Progenitor cell of endocrine pancreas (in vitro differentiated cells): ENCODE measurements around the gene LRFN2. TPM values are rescaled to one million over a fixed set of nuclear protein-coding genes. Genes with fewer than 3 reads are reported as not detected.

ENCODE experiments used
- DNase-seq: peaks from one replicate; pipeline ENCODE4 v3.0.0; 2021; ENCODE audit warnings: low spot score; ENCODE audit not compliant: unreplicated experiment
- H3K27ac Mint-ChIP-seq: 2 replicates; pipeline ENCODE4 v1.8.0; 2021; ENCODE audit warnings: mild to moderate bottlenecking, moderate library complexity, mixed read lengths
- H3K27me3 Mint-ChIP-seq: 2 replicates; pipeline ENCODE4 v1.8.0; 2021; ENCODE audit warnings: mixed read lengths
- H3K36me3 Mint-ChIP-seq: 2 replicates; pipeline ENCODE4 v1.8.0; 2022; ENCODE audit warnings: mixed read lengths; ENCODE audit not compliant: insufficient read depth
- H3K4me1 Mint-ChIP-seq: 2 replicates; pipeline ENCODE4 v1.8.0; 2021; ENCODE audit warnings: low read depth, mixed read lengths
- H3K4me3 Mint-ChIP-seq: 2 replicates; pipeline ENCODE4 v1.8.0; 2021; ENCODE audit warnings: low read depth, mild to moderate bottlenecking, moderate library complexity, mixed read lengths
- H3K9me3 Mint-ChIP-seq: 2 replicates; pipeline ENCODE4 v1.8.0; 2021; ENCODE audit warnings: low read depth, mixed read lengths
- total RNA-seq: library from RNA; stranded (reverse); gene quantifications from 2 replicates; pipeline ENCODE4 v1.2.1, GENCODE V29; 2021
- TF ChIP-seq, protein P1 (sequence below): fragments of 200-600 bp; sonication (generic); IDR thresholded peaks from one replicate; pipeline ENCODE4 v1.5.0; 2021; ENCODE audit warnings: antibody characterized with exemption, mild to moderate bottlenecking; ENCODE audit not compliant: unreplicated experiment

Gene LRFN2
- total RNA-seq, 1 donor from 2014 or later = 0.14 TPM

DNA sequence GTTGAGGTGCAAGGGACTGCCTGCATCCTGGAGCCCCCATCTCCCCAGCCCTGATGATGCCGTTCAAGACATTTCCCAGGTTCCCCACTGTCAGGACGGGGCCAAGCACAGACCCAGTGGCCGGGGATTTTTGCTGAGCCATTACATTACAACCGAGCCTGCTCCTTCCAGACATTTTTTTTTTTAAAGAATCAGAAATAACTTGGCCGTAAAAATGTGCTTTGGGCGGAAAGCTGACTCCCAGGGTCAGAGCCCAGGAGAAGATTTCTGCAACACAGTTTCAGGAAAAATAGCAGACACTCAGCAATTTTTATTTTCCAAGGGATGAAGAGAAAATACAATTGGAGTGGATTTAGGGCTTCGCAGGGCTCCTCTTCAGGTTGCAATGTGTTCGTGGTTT is 87.9 kb downstream of the LRFN2 start:
- Mint-ChIP-seq H3K4me1 (no peaks in the 10 kb centered on the region), H3K27me3 (peaks cover 23% of the 10 kb centered on the region), H3K4me3 (no peak overlapping the region), H3K36me3 (no peaks in the 10 kb centered on the region), H3K27ac (no peak overlapping the region), H3K9me3 (no peaks in the 10 kb centered on the region)
- TF ChIP-seq, protein P1, sequence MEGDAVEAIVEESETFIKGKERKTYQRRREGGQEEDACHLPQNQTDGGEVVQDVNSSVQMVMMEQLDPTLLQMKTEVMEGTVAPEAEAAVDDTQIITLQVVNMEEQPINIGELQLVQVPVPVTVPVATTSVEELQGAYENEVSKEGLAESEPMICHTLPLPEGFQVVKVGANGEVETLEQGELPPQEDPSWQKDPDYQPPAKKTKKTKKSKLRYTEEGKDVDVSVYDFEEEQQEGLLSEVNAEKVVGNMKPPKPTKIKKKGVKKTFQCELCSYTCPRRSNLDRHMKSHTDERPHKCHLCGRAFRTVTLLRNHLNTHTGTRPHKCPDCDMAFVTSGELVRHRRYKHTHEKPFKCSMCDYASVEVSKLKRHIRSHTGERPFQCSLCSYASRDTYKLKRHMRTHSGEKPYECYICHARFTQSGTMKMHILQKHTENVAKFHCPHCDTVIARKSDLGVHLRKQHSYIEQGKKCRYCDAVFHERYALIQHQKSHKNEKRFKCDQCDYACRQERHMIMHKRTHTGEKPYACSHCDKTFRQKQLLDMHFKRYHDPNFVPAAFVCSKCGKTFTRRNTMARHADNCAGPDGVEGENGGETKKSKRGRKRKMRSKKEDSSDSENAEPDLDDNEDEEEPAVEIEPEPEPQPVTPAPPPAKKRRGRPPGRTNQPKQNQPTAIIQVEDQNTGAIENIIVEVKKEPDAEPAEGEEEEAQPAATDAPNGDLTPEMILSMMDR = no peak
- no peak for DNase-seq

DNA sequence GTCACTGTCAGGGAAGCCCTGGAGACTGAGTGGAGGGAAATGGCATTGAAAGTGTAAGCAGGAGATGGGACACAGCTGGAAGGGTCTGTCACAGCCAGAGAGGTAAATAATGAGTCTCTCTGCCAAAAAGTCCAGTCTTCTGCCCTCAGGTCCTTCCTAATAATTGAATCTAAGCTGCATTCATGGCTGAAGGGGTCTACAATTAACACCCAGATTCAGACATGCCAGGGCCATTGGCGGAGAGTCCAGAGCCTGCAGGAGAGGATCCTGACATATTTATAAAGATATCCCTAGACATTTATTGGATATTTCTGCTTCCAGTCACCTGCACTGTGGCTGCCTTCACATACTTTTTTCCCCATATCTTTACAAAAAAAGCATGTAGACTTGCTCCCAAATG is 89.0 kb downstream of the LRFN2 start:
- no peaks in the 10 kb centered on the region for H3K4me1 Mint-ChIP-seq
- no peaks in the 10 kb centered on the region for H3K36me3 Mint-ChIP-seq
- no peak for DNase-seq
- TF ChIP-seq, protein P1 = no peak
- H3K27me3 Mint-ChIP-seq = peaks cover 17% of the 10 kb centered on the region
- no peak overlapping the region for H3K4me3 Mint-ChIP-seq
- no peak overlapping the region for H3K27ac Mint-ChIP-seq
- H3K9me3 Mint-ChIP-seq = no peaks in the 10 kb centered on the region

DNA sequence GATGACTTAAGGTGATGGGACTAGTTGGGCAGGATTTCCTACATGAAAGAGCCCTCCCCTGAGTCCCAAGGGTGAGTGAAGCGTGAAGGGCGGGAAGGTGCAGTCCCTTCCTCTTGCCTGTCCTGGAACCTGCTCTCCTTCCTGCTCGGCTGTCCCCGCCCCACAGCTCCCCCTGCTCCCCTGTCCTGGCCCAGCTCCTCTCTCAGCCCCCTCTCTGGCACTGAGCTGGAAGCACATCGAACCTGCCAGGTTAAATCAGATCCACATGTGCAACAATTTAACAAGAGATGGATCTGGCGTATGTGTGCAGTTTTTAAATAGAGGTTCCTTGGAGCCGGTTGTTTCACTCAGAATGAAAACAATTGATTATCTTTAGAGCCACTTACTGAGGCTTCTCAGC is 95.0 kb downstream of the LRFN2 start:
- Mint-ChIP-seq H3K27me3 (peaks cover 32% of the 10 kb centered on the region), H3K4me3 (no peak overlapping the region), H3K27ac (no peak overlapping the region), H3K4me1 (no peaks in the 10 kb centered on the region), H3K9me3 (no peaks in the 10 kb centered on the region), H3K36me3 (no peaks in the 10 kb centered on the region)
- no peak for DNase-seq
- TF ChIP-seq, protein P1 = no peak

DNA sequence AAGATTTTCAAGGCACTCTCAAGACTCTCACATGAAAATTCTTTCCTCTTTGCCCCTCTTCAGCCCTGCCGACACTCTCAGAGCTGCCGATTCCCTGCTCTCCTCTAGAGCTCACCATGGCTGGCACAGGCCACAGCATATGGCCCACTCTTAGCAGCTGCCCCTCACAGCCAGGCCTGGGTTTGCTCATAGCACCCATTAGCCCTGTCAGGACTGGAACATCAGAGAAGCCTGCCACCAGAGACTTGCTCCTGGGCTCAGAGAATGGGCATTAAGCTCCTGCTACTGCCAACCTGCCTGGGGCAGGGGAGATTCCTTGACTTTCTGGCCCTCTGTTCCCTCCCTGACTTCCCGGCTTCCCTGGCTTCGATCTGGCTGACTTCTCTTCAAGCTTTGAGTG is 96.7 kb downstream of the LRFN2 start:
- Mint-ChIP-seq H3K27ac (no peak overlapping the region), H3K4me1 (peaks cover 2% of the 10 kb centered on the region), H3K36me3 (no peaks in the 10 kb centered on the region), H3K4me3 (no peak overlapping the region), H3K9me3 (no peaks in the 10 kb centered on the region), H3K27me3 (peaks cover 45% of the 10 kb centered on the region)
- DNase-seq = no peak
- TF ChIP-seq, protein P1 = no peak

DNA sequence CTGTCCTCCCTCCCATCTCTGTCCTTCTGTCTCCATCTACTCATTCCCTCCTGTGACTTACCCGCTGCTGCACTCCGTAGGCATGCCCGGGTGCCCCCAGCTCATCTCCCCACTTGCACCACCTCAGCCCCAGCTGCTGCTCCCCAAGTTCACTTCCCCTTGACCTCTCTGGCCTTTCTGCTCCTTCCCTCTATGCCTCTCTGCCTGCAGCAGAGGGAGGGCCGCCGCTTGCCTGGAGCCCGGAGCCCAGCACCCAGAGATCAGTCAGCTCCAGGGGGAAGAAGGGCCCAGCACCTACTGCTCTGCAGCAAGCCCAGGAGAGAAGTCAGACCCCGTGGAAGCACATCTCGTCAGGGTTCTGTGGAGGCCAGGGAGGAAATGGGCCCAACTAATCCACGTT is 97.4 kb downstream of the LRFN2 start:
- Mint-ChIP-seq H3K27ac (no peak overlapping the region), H3K27me3 (peaks cover 45% of the 10 kb centered on the region), H3K36me3 (no peaks in the 10 kb centered on the region), H3K9me3 (no peaks in the 10 kb centered on the region), H3K4me1 (peaks cover 9% of the 10 kb centered on the region), H3K4me3 (no peak overlapping the region)
- TF ChIP-seq, protein P1 = no peak
- DNase-seq = no peak

DNA sequence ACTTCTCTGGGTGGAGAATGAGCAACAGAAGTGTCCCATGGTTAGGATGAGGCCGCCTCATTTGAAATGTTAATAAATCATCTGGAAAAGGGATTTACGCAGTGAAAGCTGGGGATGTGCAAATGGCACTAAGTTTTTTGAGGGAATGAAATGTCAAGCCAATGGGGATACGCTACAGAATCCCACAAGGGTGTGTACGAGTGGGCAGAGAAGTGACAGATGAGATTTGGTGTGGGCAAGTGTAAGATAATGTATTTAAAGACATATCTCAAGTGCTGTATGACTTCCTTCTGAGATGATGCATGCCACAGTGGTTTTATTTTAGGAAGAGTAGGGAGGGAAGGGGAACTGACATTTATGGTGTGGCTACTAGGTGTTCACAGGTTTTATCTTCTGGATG is 100.6 kb downstream of the LRFN2 start:
- Mint-ChIP-seq H3K4me3 (no peak overlapping the region), H3K27me3 (peaks cover 51% of the 10 kb centered on the region), H3K36me3 (no peaks in the 10 kb centered on the region), H3K9me3 (no peaks in the 10 kb centered on the region), H3K4me1 (peaks cover 9% of the 10 kb centered on the region), H3K27ac (no peak overlapping the region)
- TF ChIP-seq, protein P1 = no peak
- no peak for DNase-seq
